ENCODE measurements around the gene DBH. TPM values are rescaled to one million over a fixed set of nuclear protein-coding genes. Genes with fewer than 3 reads are reported as not detected.

The DBH gene
- polyA plus RNA-seq, 1 experiment, result not detected

DNA sequence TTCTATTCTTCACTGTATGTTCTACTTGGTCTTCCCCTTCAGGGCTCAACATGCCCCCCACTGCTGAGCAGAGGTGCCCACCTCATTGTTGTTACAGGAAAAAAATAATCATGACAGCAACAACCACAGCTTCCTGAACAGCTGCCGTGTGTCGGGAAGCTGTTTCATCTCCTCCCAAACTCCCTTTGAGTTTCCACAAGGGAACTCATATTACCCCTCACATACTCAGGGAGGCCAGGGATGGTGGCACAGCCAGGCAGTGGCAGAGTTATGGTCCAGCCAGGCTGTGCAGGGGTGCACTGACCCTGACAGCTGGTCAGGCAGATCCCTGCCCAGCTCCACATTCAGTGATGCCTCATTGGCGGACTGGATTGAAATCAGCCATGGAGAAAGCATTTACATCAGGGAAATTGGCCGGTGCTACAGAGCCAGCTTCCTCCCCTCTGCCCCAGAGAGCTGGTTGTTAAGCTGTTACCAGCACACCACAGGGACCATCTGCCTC lies 64.7 kb downstream of the DBH start:
- POLR2A ChIA-PET, result no interaction called here
- H3K4me3 ChIP-seq (ENCODE audit: low read depth, low read length), result no peak overlapping the region
- peaks cover 14% of the 10 kb centered on the region for H3K27me3 ChIP-seq (ENCODE audit: control insufficient read depth, insufficient read depth, low read length)
- no peaks in the 10 kb centered on the region for H3K36me3 ChIP-seq (ENCODE audit: control insufficient read depth, insufficient read depth, low read length)
- no peak for DNase-seq (ENCODE audit: low read depth)
- CTCF ChIA-PET, result interaction anchor here (1.2 to 2.5 kb wide), 3 partner anchors 13 to 293 kb away, joined by 4 to 8 read pairs (median 5); no protein-coding TSS in a partner anchor
- TF ChIP-seq, protein P1, sequence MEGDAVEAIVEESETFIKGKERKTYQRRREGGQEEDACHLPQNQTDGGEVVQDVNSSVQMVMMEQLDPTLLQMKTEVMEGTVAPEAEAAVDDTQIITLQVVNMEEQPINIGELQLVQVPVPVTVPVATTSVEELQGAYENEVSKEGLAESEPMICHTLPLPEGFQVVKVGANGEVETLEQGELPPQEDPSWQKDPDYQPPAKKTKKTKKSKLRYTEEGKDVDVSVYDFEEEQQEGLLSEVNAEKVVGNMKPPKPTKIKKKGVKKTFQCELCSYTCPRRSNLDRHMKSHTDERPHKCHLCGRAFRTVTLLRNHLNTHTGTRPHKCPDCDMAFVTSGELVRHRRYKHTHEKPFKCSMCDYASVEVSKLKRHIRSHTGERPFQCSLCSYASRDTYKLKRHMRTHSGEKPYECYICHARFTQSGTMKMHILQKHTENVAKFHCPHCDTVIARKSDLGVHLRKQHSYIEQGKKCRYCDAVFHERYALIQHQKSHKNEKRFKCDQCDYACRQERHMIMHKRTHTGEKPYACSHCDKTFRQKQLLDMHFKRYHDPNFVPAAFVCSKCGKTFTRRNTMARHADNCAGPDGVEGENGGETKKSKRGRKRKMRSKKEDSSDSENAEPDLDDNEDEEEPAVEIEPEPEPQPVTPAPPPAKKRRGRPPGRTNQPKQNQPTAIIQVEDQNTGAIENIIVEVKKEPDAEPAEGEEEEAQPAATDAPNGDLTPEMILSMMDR (IDR thresholded peaks at IDR 0.05; ENCODE audit: insufficient read depth, low read depth, low read length), result no peak

DNA sequence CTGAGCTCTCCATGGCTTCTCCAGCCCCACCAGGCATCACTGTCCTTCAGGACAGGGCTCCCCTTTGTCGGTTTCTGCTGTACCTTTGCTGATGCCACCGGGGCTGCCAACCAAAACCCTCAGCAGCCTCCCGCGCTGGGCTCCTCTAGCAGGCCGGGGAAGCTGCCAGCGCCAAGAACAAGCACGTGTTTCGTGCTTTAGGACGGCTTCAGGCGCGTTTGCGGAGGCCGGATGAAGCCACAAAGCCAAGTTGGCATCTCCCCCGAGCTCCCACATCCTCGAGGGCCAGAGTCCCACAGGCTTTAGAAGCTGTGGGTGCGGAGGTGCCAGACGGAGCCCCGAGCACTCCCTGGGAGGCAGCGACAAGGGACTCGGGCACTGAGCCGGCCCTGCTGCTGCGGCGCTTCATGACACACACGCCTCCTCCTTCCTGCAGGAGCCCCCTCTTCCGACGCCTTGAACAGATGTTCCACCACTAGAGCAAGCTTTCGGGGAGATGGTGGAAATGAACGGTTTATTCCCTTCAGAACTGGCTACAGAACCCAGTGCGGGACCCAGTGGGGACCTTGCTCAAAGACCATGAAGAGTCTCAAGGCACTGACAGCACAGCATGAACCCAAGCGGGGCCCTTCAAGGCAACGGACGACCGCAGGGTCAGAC lies 65.3 kb downstream of the DBH start:
- ChIA-PET POLR2A (no interaction called here), CTCF (interaction anchor here (1.2 to 2.5 kb wide), 3 partner anchors 12 to 293 kb away, joined by 4 to 8 read pairs (median 5); no protein-coding TSS in a partner anchor)
- DNase-seq (ENCODE audit: low read depth), result no peak
- Histone ChIP-seq H3K4me3 (ENCODE audit: low read depth, low read length) (no peak overlapping the region), H3K36me3 (ENCODE audit: control insufficient read depth, insufficient read depth, low read length) (no peaks in the 10 kb centered on the region), H3K27me3 (ENCODE audit: control insufficient read depth, insufficient read depth, low read length) (peaks cover 12% of the 10 kb centered on the region)
- TF ChIP-seq, protein P1 (IDR thresholded peaks at IDR 0.05; ENCODE audit: insufficient read depth, low read depth, low read length), result no peak

DNA sequence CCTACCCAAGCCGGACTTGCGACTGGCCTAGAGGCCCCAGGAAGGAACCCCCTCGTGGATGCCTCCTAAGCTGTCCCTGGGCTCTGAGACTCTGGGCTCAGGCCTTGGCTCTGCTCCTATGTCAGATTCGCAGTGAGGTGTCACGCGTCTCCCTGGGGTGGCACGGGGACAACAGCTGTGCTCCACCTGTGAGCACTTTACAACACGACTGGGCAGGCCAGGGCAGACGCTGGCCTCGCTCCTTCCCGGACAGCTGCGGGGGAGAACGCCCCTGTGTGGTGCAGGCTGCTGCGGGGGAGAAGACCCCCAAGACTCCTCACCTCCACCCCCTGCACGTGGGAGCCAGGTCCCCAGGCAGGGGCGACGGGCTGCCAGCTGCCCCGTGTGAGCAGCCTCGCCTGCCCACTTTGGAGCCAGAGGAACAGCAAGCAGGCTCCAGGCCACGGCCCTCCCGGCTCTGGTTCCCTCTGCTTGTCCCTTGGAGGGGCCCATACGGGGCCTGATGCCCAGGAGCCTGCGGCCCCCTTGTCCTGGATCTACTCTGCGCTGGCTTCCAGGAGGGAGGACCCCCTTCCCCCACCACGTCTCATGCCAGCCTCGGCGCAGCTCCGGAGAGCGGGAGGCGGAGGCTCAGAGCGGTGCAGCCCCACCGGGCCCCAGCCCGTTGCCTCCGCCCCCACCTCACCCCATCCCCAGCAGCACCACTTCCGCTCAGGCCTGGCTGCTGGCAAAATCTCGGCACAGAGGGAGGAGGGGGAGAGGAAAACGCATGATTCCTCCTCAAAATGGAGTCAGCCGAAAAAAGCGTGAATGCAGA lies 66.0 kb downstream of the DBH start:
- TF ChIP-seq, protein P1 (IDR thresholded peaks at IDR 0.05; ENCODE audit: insufficient read depth, low read depth, low read length), result no peak
- ChIA-PET POLR2A (no interaction called here), CTCF (interaction anchor here (0.6 to 2.5 kb wide), 4 partner anchors 12 to 78 kb away, joined by 3 to 8 read pairs (median 4); no protein-coding TSS in a partner anchor)
- no peaks in the 10 kb centered on the region for H3K36me3 ChIP-seq (ENCODE audit: control insufficient read depth, insufficient read depth, low read length)
- no peak overlapping the region for H3K4me3 ChIP-seq (ENCODE audit: low read depth, low read length)
- H3K27me3 ChIP-seq (ENCODE audit: control insufficient read depth, insufficient read depth, low read length), result peaks cover 12% of the 10 kb centered on the region
- DNase-seq (ENCODE audit: low read depth), result no peak

DNA sequence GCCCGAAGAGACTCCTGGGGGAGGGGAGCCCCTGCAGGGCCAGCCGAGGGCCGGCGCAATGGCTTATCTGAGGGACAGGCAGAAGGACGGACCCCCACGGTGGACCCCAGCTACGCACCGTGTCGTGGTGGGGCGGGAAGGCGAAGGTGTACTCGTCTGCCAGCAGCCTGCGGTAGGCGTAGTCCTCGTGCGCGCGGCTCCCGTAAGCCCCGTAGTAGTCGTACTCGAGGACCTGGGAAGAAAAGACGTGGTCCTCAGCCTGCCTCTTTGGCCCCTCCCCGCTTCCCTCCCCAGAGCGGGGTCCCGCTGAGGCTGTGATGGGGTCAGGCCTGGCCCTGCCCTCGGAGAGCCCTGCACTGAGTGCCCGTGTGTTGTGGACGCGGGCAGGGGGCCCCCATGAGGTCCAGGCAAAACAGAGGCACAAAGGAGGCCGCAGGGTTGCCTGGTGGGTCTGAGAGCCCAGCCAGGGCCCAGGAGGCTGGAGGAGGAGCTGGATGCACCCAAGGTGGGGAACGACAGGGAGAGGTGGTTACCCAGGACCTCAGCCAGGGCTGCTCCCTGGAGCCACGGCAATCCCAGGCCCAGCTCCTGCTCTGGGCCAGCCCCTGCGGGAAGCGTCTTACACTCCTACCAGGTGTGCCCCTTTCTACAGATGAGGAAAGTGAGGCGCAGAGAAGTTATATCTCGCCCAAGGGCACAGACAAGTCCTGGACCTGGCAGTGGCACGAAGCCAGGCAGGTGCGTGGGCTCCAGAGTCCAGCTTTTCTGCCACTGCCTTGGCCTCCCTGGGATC lies 66.8 kb downstream of the DBH start:
- ChIA-PET POLR2A (no interaction called here), CTCF (no interaction called here)
- Histone ChIP-seq H3K36me3 (ENCODE audit: control insufficient read depth, insufficient read depth, low read length) (no peaks in the 10 kb centered on the region), H3K4me3 (ENCODE audit: low read depth, low read length) (no peak overlapping the region), H3K27me3 (ENCODE audit: control insufficient read depth, insufficient read depth, low read length) (peaks cover 12% of the 10 kb centered on the region)
- TF ChIP-seq, protein P1 (IDR thresholded peaks at IDR 0.05; ENCODE audit: insufficient read depth, low read depth, low read length), result no peak
- DNase-seq (ENCODE audit: low read depth), result no peak
